Measurements from ENCODE around the gene MRPS18B.

DNA sequence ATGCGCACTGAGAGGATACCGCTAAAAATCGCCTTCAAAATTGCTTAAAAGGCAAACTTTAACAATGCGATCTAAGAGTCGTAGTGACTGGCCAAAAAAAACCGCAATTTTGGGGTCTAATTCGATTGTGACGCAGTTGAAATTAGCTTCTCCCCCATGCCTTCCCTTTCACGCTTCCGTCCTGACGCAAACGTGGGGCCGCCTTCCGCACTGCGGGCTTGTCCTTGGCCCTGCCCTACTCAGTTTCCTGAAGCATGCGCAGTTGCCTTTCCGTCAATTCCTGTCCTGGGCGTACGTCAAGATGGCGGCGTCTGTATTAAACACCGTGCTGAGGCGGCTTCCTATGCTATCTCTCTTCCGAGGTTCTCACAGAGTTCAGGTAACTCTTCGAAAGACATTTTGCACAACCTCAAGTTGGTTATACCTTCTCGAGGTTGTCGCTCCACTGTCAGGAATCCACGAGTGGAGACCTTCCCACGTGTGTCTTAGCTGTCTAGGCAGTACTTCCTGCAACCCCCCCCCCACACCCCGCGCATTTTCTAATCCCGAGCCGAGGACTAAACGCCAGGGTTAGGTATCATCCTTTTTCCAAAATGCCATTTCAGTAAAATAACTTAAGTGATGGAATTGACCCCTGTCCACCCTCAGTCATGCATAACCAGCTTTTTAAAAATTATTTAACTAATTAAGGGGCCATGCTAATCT, at the start of gene MRPS18B:
- TF ChIP-seq, protein P1, sequence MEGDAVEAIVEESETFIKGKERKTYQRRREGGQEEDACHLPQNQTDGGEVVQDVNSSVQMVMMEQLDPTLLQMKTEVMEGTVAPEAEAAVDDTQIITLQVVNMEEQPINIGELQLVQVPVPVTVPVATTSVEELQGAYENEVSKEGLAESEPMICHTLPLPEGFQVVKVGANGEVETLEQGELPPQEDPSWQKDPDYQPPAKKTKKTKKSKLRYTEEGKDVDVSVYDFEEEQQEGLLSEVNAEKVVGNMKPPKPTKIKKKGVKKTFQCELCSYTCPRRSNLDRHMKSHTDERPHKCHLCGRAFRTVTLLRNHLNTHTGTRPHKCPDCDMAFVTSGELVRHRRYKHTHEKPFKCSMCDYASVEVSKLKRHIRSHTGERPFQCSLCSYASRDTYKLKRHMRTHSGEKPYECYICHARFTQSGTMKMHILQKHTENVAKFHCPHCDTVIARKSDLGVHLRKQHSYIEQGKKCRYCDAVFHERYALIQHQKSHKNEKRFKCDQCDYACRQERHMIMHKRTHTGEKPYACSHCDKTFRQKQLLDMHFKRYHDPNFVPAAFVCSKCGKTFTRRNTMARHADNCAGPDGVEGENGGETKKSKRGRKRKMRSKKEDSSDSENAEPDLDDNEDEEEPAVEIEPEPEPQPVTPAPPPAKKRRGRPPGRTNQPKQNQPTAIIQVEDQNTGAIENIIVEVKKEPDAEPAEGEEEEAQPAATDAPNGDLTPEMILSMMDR (conservative IDR thresholded peaks at IDR 0.05; ENCODE audit: low read length), result no peak
- TF ChIP-seq EZH2phosphoT487 (IDR thresholded peaks at IDR 0.05; ENCODE audit: borderline replicate concordance, low read depth, low read length), result no peak

Data from OCI-LY7 (cell line).